PFSK-1 (cell line): ENCODE measurements around the gene C1orf174.

Source experiments
- POLR2AphosphoS5 ChIP-seq: IDR thresholded peaks from 2 replicates; pipeline ENCODE4 v1.6.1; 2012; ENCODE audit warnings: low read depth, mild to moderate bottlenecking, control low read depth, low read length, moderate library complexity
- SIN3A ChIP-seq: IDR thresholded peaks from 2 replicates; pipeline ENCODE4 v1.6.1; 2012; ENCODE audit warnings: mild to moderate bottlenecking, low read length, moderate library complexity, borderline replicate concordance; ENCODE audit not compliant: insufficient read depth
- TAF1 ChIP-seq: IDR thresholded peaks from 2 replicates; pipeline ENCODE4 v1.6.1; 2012; ENCODE audit warnings: low read length, control low read depth, borderline replicate concordance; ENCODE audit not compliant: insufficient read depth
- TF ChIP-seq, protein P1 (sequence below), 2 experiments: IDR thresholded peaks; 2 replicates each; pipeline versions ENCODE4 v1.6.1 to v1.8.0; 2011 to 2012; ENCODE audit warnings: low read depth in 2 of 2, low read length in 2 of 2, control low read depth in 1 of 2, inconsistent platforms in 1 of 2, mild to moderate bottlenecking in 1 of 2, moderate library complexity in 1 of 2; ENCODE audit not compliant: insufficient read depth in 1 of 2

- TF ChIP-seq, protein P1, sequence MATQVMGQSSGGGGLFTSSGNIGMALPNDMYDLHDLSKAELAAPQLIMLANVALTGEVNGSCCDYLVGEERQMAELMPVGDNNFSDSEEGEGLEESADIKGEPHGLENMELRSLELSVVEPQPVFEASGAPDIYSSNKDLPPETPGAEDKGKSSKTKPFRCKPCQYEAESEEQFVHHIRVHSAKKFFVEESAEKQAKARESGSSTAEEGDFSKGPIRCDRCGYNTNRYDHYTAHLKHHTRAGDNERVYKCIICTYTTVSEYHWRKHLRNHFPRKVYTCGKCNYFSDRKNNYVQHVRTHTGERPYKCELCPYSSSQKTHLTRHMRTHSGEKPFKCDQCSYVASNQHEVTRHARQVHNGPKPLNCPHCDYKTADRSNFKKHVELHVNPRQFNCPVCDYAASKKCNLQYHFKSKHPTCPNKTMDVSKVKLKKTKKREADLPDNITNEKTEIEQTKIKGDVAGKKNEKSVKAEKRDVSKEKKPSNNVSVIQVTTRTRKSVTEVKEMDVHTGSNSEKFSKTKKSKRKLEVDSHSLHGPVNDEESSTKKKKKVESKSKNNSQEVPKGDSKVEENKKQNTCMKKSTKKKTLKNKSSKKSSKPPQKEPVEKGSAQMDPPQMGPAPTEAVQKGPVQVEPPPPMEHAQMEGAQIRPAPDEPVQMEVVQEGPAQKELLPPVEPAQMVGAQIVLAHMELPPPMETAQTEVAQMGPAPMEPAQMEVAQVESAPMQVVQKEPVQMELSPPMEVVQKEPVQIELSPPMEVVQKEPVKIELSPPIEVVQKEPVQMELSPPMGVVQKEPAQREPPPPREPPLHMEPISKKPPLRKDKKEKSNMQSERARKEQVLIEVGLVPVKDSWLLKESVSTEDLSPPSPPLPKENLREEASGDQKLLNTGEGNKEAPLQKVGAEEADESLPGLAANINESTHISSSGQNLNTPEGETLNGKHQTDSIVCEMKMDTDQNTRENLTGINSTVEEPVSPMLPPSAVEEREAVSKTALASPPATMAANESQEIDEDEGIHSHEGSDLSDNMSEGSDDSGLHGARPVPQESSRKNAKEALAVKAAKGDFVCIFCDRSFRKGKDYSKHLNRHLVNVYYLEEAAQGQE (IDR thresholded peaks at IDR 0.05; ENCODE audit: insufficient read depth in 1 of 2, low read depth in 2 of 2, low read length in 2 of 2): no peak
- no peak for TF ChIP-seq POLR2AphosphoS5
- TF ChIP-seq TAF1: no peak
- no peak for TF ChIP-seq SIN3A
Measured at GRCh38 chr1:3943123-3943431, 43.0 kb upstream of the C1orf174 start.
